Liver (tissue), 9 donors: ENCODE results near the gene NXPH1. TPM values are rescaled to one million over a fixed set of nuclear protein-coding genes. Genes with fewer than 3 reads are reported as not detected.

Experiments used
- DNase-seq: peaks from one replicate; pipeline ENCODE4 v3.0.0-alpha.2; 2017; ENCODE audit warnings: low spot score
- H3K27ac ChIP-seq, 2 donors: one replicate each; pipeline ENCODE4 v1.7.0; 2013; ENCODE audit warnings: inconsistent platforms in 2 of 2, low read length in 2 of 2, control low read depth in 1 of 2, low read depth in 1 of 2, mild to moderate bottlenecking in 1 of 2
- H3K27me3 ChIP-seq, 4 donors: one replicate each; pipeline versions ENCODE4 v1.6.1 to v1.7.0; 2013; ENCODE audit warnings: low read length in 3 of 4, inconsistent platforms in 1 of 4, mild to moderate bottlenecking in 1 of 4, moderate library complexity in 1 of 4; ENCODE audit not compliant: control insufficient read depth in 4 of 4, insufficient read depth in 4 of 4
- H3K36me3 ChIP-seq, 4 donors: one replicate each; pipeline versions ENCODE4 v1.6.1 to v1.7.0; 2013; ENCODE audit warnings: low read length in 3 of 4, mild to moderate bottlenecking in 3 of 4, low read depth in 1 of 4, moderate library complexity in 1 of 4; ENCODE audit not compliant: control insufficient read depth in 4 of 4, insufficient read depth in 3 of 4
- H3K4me1 ChIP-seq, 4 donors: one replicate each; pipeline versions ENCODE4 v1.6.1 to v1.7.0; 2013; ENCODE audit warnings: low read length in 3 of 4, mild to moderate bottlenecking in 3 of 4, moderate library complexity in 1 of 4; ENCODE audit not compliant: control insufficient read depth in 4 of 4, insufficient read depth in 4 of 4
- H3K4me3 ChIP-seq, 3 donors: one replicate each; pipeline versions ENCODE4 v1.6.1 to v1.7.0; 2013; ENCODE audit warnings: low read length in 3 of 3, control low read depth in 1 of 3, low read depth in 1 of 3, mild to moderate bottlenecking in 1 of 3
- H3K9ac ChIP-seq, 2 donors: one replicate each; pipeline ENCODE4 v1.7.0; 2013; ENCODE audit warnings: low read length in 2 of 2, mild to moderate bottlenecking in 2 of 2, moderate library complexity in 2 of 2, control low read depth in 1 of 2, low read depth in 1 of 2
- H3K9me3 ChIP-seq, 4 donors: one replicate each; pipeline versions ENCODE4 v1.6.1 to v1.7.0; 2013; ENCODE audit warnings: low read length in 3 of 4; ENCODE audit not compliant: control insufficient read depth in 4 of 4
- EGR1 ChIP-seq, 2 donors: IDR thresholded peaks; 2 replicates each; pipeline ENCODE4 v1.6.1; 2016 to 2018; ENCODE audit warnings: antibody characterized with exemption in 2 of 2, low read depth in 2 of 2
- FOXA1 ChIP-seq: IDR thresholded peaks from 2 replicates; pipeline ENCODE4 v1.6.1; 2016; ENCODE audit warnings: antibody characterized with exemption
- FOXA2 ChIP-seq: IDR thresholded peaks from 2 replicates; pipeline ENCODE4 v1.6.1; 2016; ENCODE audit warnings: antibody characterized with exemption
- GABPA ChIP-seq, 2 donors: IDR thresholded peaks in 1 of 2; conservative IDR thresholded peaks in 1 of 2; 2 replicates each; pipeline ENCODE4 v1.6.1; 2016; ENCODE audit warnings: antibody characterized with exemption in 2 of 2, mild to moderate bottlenecking in 1 of 2, moderate library complexity in 1 of 2
- HNF4A ChIP-seq, 2 donors: conservative IDR thresholded peaks; 2 replicates each; pipeline ENCODE4 v1.6.1; 2016; ENCODE audit warnings: antibody characterized with exemption in 2 of 2, mild to moderate bottlenecking in 2 of 2
- HNF4G ChIP-seq: IDR thresholded peaks from 2 replicates; pipeline ENCODE4 v1.6.1; 2016; ENCODE audit warnings: antibody characterized with exemption
- JUND ChIP-seq, 2 donors: IDR thresholded peaks; 2 replicates each; pipeline ENCODE4 v1.6.1; 2016; ENCODE audit warnings: antibody characterized with exemption in 2 of 2
- NR2F2 ChIP-seq: IDR thresholded peaks from 2 replicates; pipeline ENCODE4 v1.6.1; 2016; ENCODE audit warnings: antibody characterized with exemption
- RAD21 ChIP-seq, 2 donors: IDR thresholded peaks; 2 replicates each; pipeline ENCODE4 v1.6.1; 2016; ENCODE audit warnings: antibody characterized with exemption in 2 of 2, mild to moderate bottlenecking in 2 of 2
- RXRA ChIP-seq, 2 donors: IDR thresholded peaks; 2 replicates each; pipeline ENCODE4 v1.6.1; 2017 to 2018; ENCODE audit warnings: antibody characterized with exemption in 2 of 2, mild to moderate bottlenecking in 1 of 2
- SP1 ChIP-seq: IDR thresholded peaks from 2 replicates; pipeline ENCODE4 v1.6.1; 2018; ENCODE audit warnings: antibody characterized with exemption, mild to moderate bottlenecking
- TAF1 ChIP-seq: conservative IDR thresholded peaks from 2 replicates; pipeline ENCODE4 v1.6.1; 2016; ENCODE audit warnings: antibody characterized with exemption, mild to moderate bottlenecking
- YY1 ChIP-seq: IDR thresholded peaks from 2 replicates; pipeline ENCODE4 v1.6.1; 2016; ENCODE audit warnings: antibody characterized with exemption, mild to moderate bottlenecking
- WGBS: extraction: QIAGEN DNeasy Blood & Tissue Kit; methylation state at CpG from one replicate; pipeline ENCODE4 v1.1.7; 2013; 5-methylcytosine and 5-hydroxymethylcytosine counted together
- polyA plus RNA-seq, 2 donors: library from polyadenylated mRNA; stranded (reverse) in 1 of 2; unstranded in 1 of 2; fragments of 200-250 nt in 1 of 2; fragments of >200 nt in 1 of 2; fragmentation: Nextera tagmentation in 1 of 2; extraction: Ambion mirVana in 1 of 2; gene quantifications; one replicate each; pipeline versions ENCODE4 v1.2.1 to v1.2.3, GENCODE V29; 2013 to 2015
- total RNA-seq, 2 donors: library from RNA; depleted of rRNA; stranded (reverse); fragments of >200 nt; gene quantifications; one replicate each; pipeline ENCODE4 v1.2.3, GENCODE V29; 2014
- TF ChIP-seq, protein P1 (sequence below): IDR thresholded peaks from 2 replicates; pipeline ENCODE4 v1.6.1; 2016; ENCODE audit warnings: antibody characterized with exemption
- TF ChIP-seq, protein P2 (sequence below): IDR thresholded peaks from 2 replicates; pipeline ENCODE4 v1.6.1; 2016; ENCODE audit warnings: antibody characterized with exemption
- TF ChIP-seq, protein P3 (sequence below): fragments of 150-350 bp; IDR thresholded peaks from 2 replicates; pipeline ENCODE4 v1.5.1; 2017; ENCODE audit warnings: improper control_type of control experiment, low read depth, low read length; ENCODE audit not compliant: missing input control
- TF ChIP-seq, protein P4 (sequence below): IDR thresholded peaks from 2 replicates; pipeline ENCODE4 v1.6.1; 2016; ENCODE audit warnings: antibody characterized with exemption, mild to moderate bottlenecking
- TF ChIP-seq, protein P5 (sequence below): IDR thresholded peaks from 2 replicates; pipeline ENCODE4 v1.6.1; 2016; ENCODE audit warnings: antibody characterized with exemption
- donor health status: healthy.
- donor health status: healthy.
- donor health status: healthy.
- donor health status: healthy.
- donor health status: healthy.

Gene NXPH1
- total and polyA plus RNA-seq, 4 donors, result not detected

DNA sequence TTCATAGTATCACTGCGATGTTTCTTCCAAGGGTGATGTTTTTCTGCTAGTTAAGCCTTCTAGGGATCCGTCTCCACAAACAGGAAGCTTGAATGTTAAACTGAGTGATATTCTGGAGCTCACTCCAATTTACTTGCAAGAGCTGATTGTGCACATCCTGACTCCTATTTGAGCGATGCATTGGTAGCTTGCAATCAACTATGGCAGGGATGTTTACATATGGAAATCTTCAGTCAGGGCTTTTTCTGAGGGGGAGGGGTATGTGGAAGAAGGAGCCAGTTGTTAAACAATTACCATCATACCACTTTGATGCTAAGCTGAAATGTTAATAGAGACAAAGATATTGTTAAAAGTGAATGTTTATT is 43.2 kb upstream of the NXPH1 start:
- Histone ChIP-seq H3K4me3 (no peak overlapping the region), H3K9ac (no peak overlapping the region), H3K36me3 (no peaks in the 10 kb centered on the region), H3K27me3 (peaks cover 0 to 8% (median 3%) of the 10 kb centered on the region in 4 donors), H3K4me1 (no peaks in the 10 kb centered on the region), H3K27ac (no peak overlapping the region), H3K9me3 (peaks cover 0 to 3% (median 0%) of the 10 kb centered on the region in 4 donors)
- TF ChIP-seq JUND (IDR thresholded peaks at IDR 0.05) (no peak), NR2F2 (no peak), EGR1 (IDR thresholded peaks at IDR 0.05; ENCODE audit: low read depth in 2 of 2) (no peak), GABPA (IDR thresholded peaks at IDR 0.05 in 1 of 2, conservative IDR thresholded peaks at IDR 0.05 in 1 of 2) (no peak), FOXA2 (no peak), FOXA1 (no peak), RXRA (IDR thresholded peaks at IDR 0.05) (no peak), SP1 (no peak)
- TF ChIP-seq, protein P1, sequence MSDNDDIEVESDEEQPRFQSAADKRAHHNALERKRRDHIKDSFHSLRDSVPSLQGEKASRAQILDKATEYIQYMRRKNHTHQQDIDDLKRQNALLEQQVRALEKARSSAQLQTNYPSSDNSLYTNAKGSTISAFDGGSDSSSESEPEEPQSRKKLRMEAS, result no peak
- TF ChIP-seq, protein P2, sequence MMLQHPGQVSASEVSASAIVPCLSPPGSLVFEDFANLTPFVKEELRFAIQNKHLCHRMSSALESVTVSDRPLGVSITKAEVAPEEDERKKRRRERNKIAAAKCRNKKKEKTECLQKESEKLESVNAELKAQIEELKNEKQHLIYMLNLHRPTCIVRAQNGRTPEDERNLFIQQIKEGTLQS, result no peak
- WGBS, result 29% methylated on average over 3 of the region's 3 CpGs
- DNase-seq, result no peak

DNA sequence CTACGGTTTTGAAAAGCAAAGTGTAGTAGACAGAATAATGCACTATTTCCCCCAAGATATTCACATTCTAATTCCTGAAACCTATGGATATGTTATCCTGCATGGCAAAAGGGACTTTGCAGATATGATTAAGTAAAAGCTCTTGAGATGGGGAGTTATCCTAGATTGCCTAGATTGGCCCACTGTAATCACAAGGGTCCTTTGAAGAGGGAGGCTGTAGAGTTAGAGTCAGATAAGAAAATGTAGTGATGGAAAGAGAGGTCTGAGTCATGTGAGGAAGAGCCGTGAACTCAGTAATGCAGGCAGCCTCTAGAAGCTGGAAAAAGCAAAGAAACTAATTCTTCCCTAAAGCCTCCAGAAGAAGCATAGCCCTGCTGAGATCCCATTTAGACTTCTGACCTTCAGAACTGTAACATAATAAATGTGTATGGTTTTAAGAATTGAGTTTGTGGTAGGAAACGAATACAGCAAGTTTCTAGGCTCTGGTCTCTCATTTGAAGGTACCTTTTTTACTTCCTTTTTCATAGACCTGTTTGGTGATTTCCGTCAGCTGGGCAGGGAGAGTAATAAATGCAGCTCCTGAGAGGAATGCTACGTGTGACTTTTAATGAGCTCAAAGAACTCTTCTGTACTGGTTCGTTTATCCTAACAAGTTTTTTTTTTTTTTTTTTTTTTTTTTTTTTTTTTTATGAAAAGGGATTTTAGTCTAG is 41.9 kb upstream of the NXPH1 start:
- Histone ChIP-seq H3K4me3 (no peak overlapping the region), H3K9me3 (peaks cover 0 to 3% (median 0%) of the 10 kb centered on the region in 4 donors), H3K4me1 (no peaks in the 10 kb centered on the region), H3K36me3 (no peaks in the 10 kb centered on the region), H3K27ac (no peak overlapping the region), H3K9ac (no peak overlapping the region), H3K27me3 (peaks cover 0 to 8% (median 3%) of the 10 kb centered on the region in 4 donors)
- DNase-seq, result no peak
- TF ChIP-seq HNF4A (conservative IDR thresholded peaks at IDR 0.05) (no peak), FOXA2 (no peak), YY1 (no peak), TAF1 (no peak), JUND (IDR thresholded peaks at IDR 0.05) (no peak), FOXA1 (no peak), SP1 (no peak), HNF4G (no peak), EGR1 (IDR thresholded peaks at IDR 0.05; ENCODE audit: low read depth in 2 of 2) (no peak), GABPA (IDR thresholded peaks at IDR 0.05 in 1 of 2, conservative IDR thresholded peaks at IDR 0.05 in 1 of 2) (no peak), NR2F2 (no peak), RXRA (IDR thresholded peaks at IDR 0.05) (no peak), RAD21 (IDR thresholded peaks at IDR 0.05) (no peak)
- TF ChIP-seq, protein P3, sequence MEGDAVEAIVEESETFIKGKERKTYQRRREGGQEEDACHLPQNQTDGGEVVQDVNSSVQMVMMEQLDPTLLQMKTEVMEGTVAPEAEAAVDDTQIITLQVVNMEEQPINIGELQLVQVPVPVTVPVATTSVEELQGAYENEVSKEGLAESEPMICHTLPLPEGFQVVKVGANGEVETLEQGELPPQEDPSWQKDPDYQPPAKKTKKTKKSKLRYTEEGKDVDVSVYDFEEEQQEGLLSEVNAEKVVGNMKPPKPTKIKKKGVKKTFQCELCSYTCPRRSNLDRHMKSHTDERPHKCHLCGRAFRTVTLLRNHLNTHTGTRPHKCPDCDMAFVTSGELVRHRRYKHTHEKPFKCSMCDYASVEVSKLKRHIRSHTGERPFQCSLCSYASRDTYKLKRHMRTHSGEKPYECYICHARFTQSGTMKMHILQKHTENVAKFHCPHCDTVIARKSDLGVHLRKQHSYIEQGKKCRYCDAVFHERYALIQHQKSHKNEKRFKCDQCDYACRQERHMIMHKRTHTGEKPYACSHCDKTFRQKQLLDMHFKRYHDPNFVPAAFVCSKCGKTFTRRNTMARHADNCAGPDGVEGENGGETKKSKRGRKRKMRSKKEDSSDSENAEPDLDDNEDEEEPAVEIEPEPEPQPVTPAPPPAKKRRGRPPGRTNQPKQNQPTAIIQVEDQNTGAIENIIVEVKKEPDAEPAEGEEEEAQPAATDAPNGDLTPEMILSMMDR, result no peak
- TF ChIP-seq, protein P4, sequence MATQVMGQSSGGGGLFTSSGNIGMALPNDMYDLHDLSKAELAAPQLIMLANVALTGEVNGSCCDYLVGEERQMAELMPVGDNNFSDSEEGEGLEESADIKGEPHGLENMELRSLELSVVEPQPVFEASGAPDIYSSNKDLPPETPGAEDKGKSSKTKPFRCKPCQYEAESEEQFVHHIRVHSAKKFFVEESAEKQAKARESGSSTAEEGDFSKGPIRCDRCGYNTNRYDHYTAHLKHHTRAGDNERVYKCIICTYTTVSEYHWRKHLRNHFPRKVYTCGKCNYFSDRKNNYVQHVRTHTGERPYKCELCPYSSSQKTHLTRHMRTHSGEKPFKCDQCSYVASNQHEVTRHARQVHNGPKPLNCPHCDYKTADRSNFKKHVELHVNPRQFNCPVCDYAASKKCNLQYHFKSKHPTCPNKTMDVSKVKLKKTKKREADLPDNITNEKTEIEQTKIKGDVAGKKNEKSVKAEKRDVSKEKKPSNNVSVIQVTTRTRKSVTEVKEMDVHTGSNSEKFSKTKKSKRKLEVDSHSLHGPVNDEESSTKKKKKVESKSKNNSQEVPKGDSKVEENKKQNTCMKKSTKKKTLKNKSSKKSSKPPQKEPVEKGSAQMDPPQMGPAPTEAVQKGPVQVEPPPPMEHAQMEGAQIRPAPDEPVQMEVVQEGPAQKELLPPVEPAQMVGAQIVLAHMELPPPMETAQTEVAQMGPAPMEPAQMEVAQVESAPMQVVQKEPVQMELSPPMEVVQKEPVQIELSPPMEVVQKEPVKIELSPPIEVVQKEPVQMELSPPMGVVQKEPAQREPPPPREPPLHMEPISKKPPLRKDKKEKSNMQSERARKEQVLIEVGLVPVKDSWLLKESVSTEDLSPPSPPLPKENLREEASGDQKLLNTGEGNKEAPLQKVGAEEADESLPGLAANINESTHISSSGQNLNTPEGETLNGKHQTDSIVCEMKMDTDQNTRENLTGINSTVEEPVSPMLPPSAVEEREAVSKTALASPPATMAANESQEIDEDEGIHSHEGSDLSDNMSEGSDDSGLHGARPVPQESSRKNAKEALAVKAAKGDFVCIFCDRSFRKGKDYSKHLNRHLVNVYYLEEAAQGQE, result no peak
- TF ChIP-seq, protein P2, result no peak
- TF ChIP-seq, protein P1, result no peak
- TF ChIP-seq, protein P5, sequence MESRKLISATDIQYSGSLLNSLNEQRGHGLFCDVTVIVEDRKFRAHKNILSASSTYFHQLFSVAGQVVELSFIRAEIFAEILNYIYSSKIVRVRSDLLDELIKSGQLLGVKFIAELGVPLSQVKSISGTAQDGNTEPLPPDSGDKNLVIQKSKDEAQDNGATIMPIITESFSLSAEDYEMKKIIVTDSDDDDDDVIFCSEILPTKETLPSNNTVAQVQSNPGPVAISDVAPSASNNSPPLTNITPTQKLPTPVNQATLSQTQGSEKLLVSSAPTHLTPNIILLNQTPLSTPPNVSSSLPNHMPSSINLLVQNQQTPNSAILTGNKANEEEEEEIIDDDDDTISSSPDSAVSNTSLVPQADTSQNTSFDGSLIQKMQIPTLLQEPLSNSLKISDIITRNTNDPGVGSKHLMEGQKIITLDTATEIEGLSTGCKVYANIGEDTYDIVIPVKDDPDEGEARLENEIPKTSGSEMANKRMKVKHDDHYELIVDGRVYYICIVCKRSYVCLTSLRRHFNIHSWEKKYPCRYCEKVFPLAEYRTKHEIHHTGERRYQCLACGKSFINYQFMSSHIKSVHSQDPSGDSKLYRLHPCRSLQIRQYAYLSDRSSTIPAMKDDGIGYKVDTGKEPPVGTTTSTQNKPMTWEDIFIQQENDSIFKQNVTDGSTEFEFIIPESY, result no peak
- WGBS, result 43% methylated on average over 6 of the region's 6 CpGs
